GM21723 (cell line): ENCODE results near the gene ACR.

Experiments
- ATAC-seq: cut with Tn5 transposase; IDR thresholded peaks from one replicate; pipeline ENCODE4 v1.9.1; 2021; ENCODE audit warnings: mild to moderate bottlenecking, moderate library complexity; ENCODE audit not compliant: unreplicated experiment

The ACR gene

DNA sequence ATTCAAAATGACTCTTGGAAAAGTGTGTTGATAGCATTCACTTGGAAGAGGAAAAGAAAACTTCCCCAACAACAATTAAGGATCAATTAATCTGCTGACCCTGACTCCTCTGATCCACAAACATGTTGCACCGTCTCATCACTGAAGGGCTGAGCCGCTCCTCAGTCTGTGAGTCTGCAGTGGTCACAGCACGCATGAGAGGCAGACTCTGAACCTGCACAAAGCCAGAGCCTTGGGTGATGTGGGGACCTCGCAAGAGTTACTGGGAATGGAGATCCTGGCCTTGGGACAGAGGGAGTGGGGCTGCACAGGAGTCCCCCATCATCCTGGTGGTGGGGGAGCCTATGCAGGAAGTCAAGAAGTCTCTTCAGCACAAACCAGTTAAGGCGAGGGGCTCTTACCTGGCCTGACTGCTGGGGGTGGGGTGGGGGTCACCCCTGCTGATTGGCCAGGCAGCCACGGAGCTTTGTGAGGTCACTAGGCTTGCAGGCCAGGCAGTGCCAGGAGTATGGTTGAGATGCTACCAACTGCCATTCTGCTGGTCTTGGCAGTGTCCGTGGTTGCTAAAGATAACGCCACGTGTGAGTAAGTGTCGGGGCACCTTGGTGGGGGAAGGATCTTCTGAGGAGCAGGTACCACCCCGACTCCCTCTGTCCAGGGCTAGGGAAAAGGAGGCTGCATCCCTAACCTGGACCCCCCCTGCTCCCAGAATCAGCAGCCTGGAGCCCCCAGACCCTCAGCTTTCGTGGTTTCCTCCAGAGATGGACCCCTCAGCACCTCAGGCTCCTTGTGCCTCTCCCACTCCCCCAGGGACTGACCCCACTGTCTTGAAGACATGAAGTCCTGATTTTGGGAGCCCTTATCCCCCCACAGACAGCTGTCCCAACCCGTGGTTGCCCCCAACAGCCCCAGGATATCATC is at the start of gene ACR:
Gene ACR (plus strand): TSS at position 477 of the 921 bp plus-strand sequence. CDS start 32 bp downstream, at position 509.
- no peak for ATAC-seq

- no peak for ATAC-seq
Observed at GRCh38 chr22:50688448-50688847, 49.6 kb upstream of the ACR start.

GRCh38 chr22:50691521-50691920 is 46.5 kb upstream of the ACR start:
- ATAC-seq, result no peak

- ATAC-seq, result no peak
Observed at GRCh38 chr22:50693462-50693861, 44.5 kb upstream of the ACR start.

GRCh38 chr22:50694099-50694605 is 43.9 kb upstream of the ACR start:
- ATAC-seq, result no peak

DNA sequence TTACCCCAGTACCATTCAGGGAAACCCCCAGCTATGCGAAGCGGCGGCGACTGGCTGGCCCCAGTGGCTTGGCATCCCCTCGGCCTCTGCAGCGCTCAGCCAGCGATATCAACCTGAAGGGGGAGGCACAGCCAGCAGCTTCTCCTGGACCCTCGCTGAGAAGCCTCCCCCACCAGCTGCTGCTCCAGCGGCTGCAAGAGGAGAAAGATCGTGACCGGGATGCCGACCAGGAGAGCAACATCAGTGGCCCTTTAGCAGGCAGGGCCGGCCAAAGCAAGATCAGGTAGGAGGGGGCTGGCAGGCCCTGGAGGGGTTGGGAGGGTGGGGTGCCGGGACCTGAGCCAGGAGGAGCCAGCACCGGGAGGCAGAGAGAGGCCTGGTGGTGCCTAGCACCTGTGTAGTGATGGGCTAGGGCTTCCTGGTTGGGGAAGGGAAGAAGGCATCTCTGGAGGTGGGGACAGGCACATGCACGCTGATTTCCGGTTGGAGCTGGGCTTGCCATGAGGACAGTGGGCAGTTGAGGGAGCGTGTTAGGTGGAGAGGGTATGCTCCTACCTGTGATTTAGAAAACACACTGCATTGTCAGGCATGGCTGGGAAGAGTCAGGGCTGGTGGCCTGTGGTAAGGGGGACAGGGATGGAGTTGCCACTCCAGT is 43.1 kb upstream of the ACR start:
- no peak for ATAC-seq

DNA sequence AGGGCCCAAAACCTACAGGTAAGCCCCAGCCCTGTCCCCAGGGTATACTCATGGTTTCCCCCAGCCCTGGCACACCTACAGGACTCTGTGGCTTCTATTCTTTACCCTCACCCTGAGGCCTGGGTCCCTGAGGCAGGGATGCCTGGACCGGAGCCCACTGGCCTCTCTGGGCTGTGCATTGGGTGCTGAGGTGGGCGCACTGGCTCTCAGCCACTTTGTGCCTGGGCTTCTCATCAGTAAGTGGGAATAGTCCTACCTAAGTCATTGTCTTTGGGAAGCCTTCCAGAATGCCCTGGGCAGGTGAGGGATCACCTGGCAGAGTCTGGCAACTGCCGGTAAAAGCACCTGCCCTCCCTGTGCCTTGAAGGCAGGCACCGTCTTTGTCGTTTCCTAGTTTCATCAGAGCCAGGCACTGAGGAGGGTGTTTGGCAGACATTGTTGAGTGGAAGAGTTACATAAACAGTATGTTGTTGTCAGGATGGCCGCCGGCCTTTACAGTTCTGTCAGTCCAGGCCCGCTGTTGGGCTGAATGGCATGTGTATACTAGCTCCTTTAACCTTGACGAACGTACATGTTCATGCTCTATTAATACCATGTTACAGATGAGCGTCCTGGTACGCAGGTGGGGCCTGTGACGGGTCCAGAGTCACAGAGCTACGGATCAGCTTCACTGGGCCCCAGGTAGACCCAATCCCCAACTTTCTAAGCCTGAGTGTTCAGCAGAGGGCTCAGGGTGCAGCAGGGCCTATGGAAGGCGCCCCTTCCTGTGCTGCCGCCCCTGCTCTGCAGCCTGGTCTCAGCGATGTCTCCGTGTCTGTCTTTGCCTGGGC is 42.4 kb upstream of the ACR start:
- ATAC-seq, result no peak

- no peak for ATAC-seq
Observed at GRCh38 chr22:50696251-50696798, 41.7 kb upstream of the ACR start.

DNA sequence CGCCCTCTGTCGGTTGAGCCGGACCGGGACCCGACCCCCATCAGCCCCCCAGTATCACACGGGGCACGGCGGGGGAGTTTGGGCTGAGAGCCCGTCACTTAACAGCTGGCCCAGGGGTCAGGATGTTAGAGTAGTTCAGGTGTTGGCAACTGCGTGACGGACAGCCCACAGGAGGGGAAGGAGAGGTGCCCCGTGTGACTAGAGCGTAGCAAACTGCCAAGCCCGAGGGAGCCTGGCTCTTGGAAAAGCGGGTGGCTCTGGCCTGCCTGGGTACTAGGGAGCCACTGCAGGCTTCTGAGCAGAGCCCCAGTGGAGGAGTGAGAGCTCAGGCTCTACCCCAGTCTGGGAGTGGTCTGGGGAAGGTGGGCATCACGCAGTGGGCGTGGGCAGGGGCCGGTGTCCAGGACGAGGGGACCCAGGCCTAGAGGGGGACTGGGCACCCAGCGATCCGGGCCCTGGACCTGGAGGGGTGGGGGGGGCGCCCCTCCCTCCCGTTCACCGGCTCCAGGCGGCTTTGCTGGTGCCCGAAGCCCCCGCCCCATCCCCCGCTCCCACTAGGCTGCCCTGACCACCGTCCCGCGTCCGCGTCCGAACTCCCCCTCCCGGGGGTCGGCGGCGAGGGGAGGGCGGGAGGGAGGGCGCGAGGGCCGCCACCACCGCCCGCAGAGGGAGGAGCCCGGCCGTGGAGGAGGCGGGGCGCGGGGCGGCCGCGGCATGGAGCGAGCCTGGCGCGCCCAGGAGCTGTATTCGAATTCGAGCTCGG is 41.0 kb upstream of the ACR start:
- ATAC-seq, result no peak

DNA sequence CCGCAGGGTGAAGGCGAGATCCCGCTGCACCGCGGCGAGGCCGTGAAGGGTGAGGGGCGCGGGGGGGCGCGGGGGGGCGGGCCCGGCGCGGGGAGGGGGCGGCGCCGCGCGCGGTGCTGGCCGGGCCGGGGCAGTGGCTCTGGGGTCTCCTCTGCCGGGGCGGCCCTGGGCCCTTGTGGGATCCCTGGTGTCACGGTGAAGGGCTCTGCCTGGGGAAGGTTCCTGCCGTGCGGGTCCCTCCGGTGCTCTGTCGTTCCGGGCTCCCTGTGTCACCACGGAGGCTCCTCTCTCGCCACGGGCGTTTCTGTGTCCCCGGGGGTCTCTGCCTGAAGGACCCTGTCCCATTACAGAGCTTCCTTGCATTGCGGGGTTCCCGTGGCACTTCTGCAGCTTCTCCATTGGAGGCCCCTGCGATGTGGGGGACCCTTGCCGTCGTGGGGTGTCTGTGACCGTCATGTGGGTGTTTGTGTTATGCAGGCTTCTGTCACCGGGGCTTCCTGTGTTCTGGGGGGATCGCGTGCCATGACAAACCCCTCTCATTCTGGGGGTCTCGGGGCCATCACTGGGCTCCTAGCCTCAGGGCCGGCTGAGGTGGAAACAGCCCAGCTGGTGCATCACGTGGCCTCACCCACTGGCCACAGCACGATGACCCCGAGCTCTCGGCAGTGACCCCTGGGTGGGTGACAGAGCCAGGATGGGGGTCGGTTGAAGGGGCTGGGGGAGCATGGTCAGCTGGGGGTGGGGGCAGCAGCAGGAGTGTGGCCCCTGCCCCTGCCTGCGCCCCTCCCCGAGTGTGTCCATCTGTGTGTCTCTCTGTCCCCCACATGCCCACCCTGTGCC is 40.1 kb upstream of the ACR start:
- no peak for ATAC-seq

GRCh38 chr22:50698546-50698945 is 39.5 kb upstream of the ACR start:
- ATAC-seq, result no peak

- ATAC-seq, result no peak
Observed at GRCh38 chr22:50699001-50699755, 38.8 kb upstream of the ACR start.

GRCh38 chr22:50699756-50700386 is 38.1 kb upstream of the ACR start:
- no peak for ATAC-seq

GRCh38 chr22:50700387-50701075 is 37.5 kb upstream of the ACR start:
- ATAC-seq, result no peak

DNA sequence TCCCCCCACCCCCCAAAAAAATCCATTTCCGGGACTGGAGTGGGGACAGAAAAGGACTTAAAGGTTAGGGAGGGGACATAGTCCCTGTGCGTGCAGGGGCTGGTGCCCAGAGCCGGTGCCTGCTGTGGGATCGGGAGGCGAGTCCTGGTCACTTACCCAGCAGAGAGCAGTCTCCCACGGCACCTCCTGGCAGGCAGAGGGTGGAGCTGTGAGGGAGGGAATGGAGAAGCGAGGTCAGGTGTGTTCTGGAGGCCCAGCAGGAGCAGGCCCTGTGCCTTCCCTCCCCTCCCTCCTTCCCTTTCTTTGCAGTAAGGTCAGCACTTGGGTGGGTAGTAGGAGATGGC is 37.0 kb upstream of the ACR start:
- ATAC-seq, result no peak

DNA sequence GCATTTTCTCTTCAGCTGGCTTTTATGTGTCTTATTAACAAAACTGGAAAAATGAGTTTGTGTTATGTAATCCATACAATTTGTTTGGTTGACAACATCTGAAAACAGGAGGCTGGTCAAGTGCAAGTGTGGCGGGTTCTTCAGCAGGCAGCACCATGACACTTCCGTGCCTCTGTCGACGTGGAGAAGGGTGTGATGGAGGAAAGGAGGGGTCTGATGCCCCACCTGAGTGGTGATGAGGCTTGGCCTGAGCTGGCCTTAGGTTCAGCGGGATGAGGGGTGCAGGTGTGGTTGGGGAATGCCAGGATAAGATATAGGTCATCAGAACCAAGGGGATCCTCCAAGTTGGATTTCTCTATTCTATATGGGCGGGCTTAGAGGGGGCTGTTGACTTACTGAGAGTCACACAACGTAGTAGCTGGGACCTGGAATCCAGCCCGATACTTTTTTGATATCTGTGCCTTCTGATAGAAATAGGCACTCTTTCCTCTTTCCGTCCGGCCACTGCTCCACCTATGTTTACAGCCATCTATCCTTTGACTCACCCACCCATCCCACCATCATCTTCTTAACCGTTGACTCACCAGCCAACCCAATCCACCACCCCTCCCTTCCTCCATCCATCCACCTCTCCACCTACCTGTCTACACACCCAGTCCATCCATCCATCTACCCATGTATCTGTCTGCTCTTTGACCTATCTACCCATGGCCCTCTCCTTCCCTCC is 36.4 kb upstream of the ACR start:
- ATAC-seq, result no peak

GRCh38 chr22:50702261-50702671 is 35.7 kb upstream of the ACR start:
- ATAC-seq, result no peak
